ENCODE results near the gene CACNB4. TPM values are rescaled to one million over a fixed set of nuclear protein-coding genes. Genes with fewer than 3 reads are reported as not detected.

The CACNB4 gene
- total RNA-seq, 1 experiment from 2014 or later = 2.0 TPM

GRCh38 chr2:151872463-151872862 is 226.4 kb downstream of the CACNB4 start:
- CTCF ChIA-PET = no interaction called here
- TF ChIP-seq YY1 (IDR thresholded peaks at IDR 0.05; ENCODE audit: extremely low read depth, insufficient replicate concordance, low read depth, low read length) = no peak
- TF ChIP-seq CTCF (IDR thresholded peaks at IDR 0.05 in 2 of 3, conservative IDR thresholded peaks at IDR 0.05 in 1 of 3; ENCODE audit: borderline replicate concordance in 1 of 3, insufficient read depth in 1 of 3, low read depth in 2 of 3, low read length in 2 of 3) = no peak
- TF ChIP-seq EZH2phosphoT487 (IDR thresholded peaks at IDR 0.05; ENCODE audit: borderline replicate concordance) = no peak
- no peak for TF ChIP-seq CBX3 (IDR thresholded peaks at IDR 0.05; ENCODE audit: low read depth)
- no peak for TF ChIP-seq ATF3 (IDR thresholded peaks at IDR 0.05)
- TF ChIP-seq ZFX (IDR thresholded peaks at IDR 0.05) = no peak
- no peak for TF ChIP-seq ZBTB33 (IDR thresholded peaks at IDR 0.05; ENCODE audit: extremely low read depth, insufficient replicate concordance, low read length)
- no peak for TF ChIP-seq CEBPB (IDR thresholded peaks at IDR 0.05; ENCODE audit: low read depth)
- no peak for TF ChIP-seq MAX (IDR thresholded peaks at IDR 0.05)
- RAD21 ChIA-PET (ENCODE audit: low non-redundant PET in 1 of 2, low total read pairs in 2 of 2, uncharacterized antibody in 2 of 2, unreplicated experiment in 2 of 2) = no interaction called here
- Histone ChIP-seq H3K9ac (ENCODE audit: low read length) (no peak overlapping the region), H3K4me2 (ENCODE audit: low read length) (no peak overlapping the region), H3K4me1 (ENCODE audit: control insufficient read depth in 1 of 2, insufficient read depth in 2 of 2, low read length in 2 of 2) (no peaks in the 10 kb centered on the region), H3K9me3 (ENCODE audit: control insufficient read depth in 1 of 2, insufficient read depth in 1 of 2, low read depth in 1 of 2, low read length in 2 of 2) (no peaks in the 10 kb centered on the region), H4K20me1 (ENCODE audit: insufficient read depth) (no peaks in the 10 kb centered on the region), H2AFZ (ENCODE audit: low read depth, low read length, poor library complexity, severe bottlenecking) (no peak overlapping the region), H3K4me3 (replicated peaks in 1 of 2; ENCODE audit: low read depth in 1 of 2, low read length in 2 of 2) (no peak overlapping the region), H3K9me2 (ENCODE audit: insufficient read depth) (no peaks in the 10 kb centered on the region), H3K36me3 (ENCODE audit: control insufficient read depth in 1 of 2, insufficient read depth in 2 of 2, low read length in 2 of 2) (no peaks in the 10 kb centered on the region), H3K27ac (ENCODE audit: low read depth, low read length) (no peak overlapping the region), H3K79me2 (ENCODE audit: insufficient read depth, low read length) (no peaks in the 10 kb centered on the region), H3K27me3 (ENCODE audit: insufficient read depth, low read length) (no peaks in the 10 kb centered on the region)
- DNase-seq (ENCODE audit: low read depth, low spot score) = no peak
- POLR2A ChIA-PET = no interaction called here
- no TSS peak for BruUV-seq (replicated peaks)
- intact Hi-C loops (cut with micrococcal nuclease) = no loop called here
- ATAC-seq = no peak

Measured in HCT116 (cell line).